ENCODE results near the gene CFAP221. TPM values are rescaled to one million over a fixed set of nuclear protein-coding genes. Genes with fewer than 3 reads are reported as not detected.
"Not testable (repeated sequence)": the region's sequence is repeated elsewhere in the genome, so short reads cannot be mapped to it uniquely, and the experiment has no call there.

The CFAP221 gene
- total RNA-seq, 4 donors from 2014 or later = 0.48 TPM; not detected in 3

- no peak overlapping the region for H3K27ac ChIP-seq
- DNase-seq (ENCODE audit: low spot score in 2 of 2) = no peak
- peaks cover 16% of the 10 kb centered on the region for H3K27me3 ChIP-seq
- H3K4me3 ChIP-seq = no peak overlapping the region
- 76% methylated on average over 2 of the region's 2 CpGs for WGBS
- TF ChIP-seq POLR2AphosphoS5 (IDR thresholded peaks at IDR 0.05) = no peak
- TF ChIP-seq, protein P1, sequence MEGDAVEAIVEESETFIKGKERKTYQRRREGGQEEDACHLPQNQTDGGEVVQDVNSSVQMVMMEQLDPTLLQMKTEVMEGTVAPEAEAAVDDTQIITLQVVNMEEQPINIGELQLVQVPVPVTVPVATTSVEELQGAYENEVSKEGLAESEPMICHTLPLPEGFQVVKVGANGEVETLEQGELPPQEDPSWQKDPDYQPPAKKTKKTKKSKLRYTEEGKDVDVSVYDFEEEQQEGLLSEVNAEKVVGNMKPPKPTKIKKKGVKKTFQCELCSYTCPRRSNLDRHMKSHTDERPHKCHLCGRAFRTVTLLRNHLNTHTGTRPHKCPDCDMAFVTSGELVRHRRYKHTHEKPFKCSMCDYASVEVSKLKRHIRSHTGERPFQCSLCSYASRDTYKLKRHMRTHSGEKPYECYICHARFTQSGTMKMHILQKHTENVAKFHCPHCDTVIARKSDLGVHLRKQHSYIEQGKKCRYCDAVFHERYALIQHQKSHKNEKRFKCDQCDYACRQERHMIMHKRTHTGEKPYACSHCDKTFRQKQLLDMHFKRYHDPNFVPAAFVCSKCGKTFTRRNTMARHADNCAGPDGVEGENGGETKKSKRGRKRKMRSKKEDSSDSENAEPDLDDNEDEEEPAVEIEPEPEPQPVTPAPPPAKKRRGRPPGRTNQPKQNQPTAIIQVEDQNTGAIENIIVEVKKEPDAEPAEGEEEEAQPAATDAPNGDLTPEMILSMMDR (IDR thresholded peaks at IDR 0.05) = no peak
- no peak for TF ChIP-seq EP300 (IDR thresholded peaks at IDR 0.05)
- no peak for TF ChIP-seq POLR2A (IDR thresholded peaks at IDR 0.05)
- H3K4me1 ChIP-seq = no peaks in the 10 kb centered on the region
- no peaks in the 10 kb centered on the region for H3K36me3 ChIP-seq
- peaks cover 12% of the 10 kb centered on the region for H3K9me3 ChIP-seq
Observed at GRCh38 chr2:119609337-119609736, 65.1 kb downstream of the CFAP221 start.

GRCh38 chr2:119614140-119614539 is 69.9 kb downstream of the CFAP221 start:
- Histone ChIP-seq H3K9me3 (peaks cover 12% of the 10 kb centered on the region), H3K27me3 (peaks cover 20% of the 10 kb centered on the region)
- not testable (repeated sequence) for H3K27ac ChIP-seq; DNase-seq (ENCODE audit: low spot score in 2 of 2); H3K4me1 ChIP-seq; H3K4me3 ChIP-seq; H3K36me3 ChIP-seq

DNA sequence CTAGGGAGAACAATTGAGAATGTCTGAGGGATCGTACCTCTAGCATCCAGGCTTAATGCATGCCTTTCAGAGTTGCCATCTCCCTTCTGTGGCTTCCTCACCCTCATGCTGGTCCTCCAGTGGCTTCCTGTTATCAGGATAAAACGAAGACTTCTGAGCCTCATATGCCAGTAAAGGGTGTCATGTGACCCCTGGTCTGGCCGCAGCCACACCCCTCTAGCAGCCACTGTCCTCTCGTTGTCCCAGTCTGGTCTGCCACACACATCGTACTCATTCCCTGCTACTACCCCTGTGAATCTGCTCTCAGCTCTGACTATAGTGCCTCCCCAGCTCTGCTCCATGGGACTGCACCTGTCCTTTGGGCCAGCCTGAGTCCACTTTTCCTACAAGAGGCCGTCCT is 72.2 kb downstream of the CFAP221 start:
- Histone ChIP-seq H3K27me3 (peaks cover 16% of the 10 kb centered on the region), H3K9me3 (peaks cover 12% of the 10 kb centered on the region), H3K4me1 (no peaks in the 10 kb centered on the region), H3K27ac (no peak overlapping the region), H3K4me3 (no peak overlapping the region), H3K36me3 (no peaks in the 10 kb centered on the region)
- TF ChIP-seq EP300 (IDR thresholded peaks at IDR 0.05) (no peak), POLR2A (IDR thresholded peaks at IDR 0.05) (no peak), POLR2AphosphoS5 (IDR thresholded peaks at IDR 0.05) (no peak)
- TF ChIP-seq, protein P1 (IDR thresholded peaks at IDR 0.05) = no peak
- 82% methylated on average over 6 of the region's 6 CpGs for WGBS
- DNase-seq (ENCODE audit: low spot score in 2 of 2) = no peak

DNA sequence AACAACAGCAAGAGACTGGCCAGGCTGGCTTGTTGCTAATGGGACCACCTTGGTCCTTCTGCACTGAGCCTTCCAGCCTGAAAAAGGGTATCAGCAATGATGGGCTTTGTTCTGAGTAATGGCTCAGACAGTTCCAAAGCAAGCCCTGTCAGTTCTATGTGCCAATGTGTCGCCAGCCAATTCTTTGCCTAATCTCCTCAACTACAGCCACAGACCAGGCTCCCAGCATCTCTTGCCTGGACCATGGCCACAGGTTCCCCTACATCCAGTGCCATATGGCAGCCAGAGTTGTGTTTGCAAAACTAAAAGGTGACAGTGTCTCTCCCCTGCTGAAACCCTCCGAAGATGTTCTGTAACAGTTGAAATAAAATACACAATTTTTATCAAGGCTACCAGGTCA is 73.2 kb downstream of the CFAP221 start:
- no peak for DNase-seq (ENCODE audit: low spot score in 2 of 2)
- Histone ChIP-seq H3K9me3 (peaks cover 12% of the 10 kb centered on the region), H3K4me1 (no peaks in the 10 kb centered on the region), H3K27ac (no peak overlapping the region), H3K36me3 (no peaks in the 10 kb centered on the region), H3K27me3 (peaks cover 16% of the 10 kb centered on the region), H3K4me3 (no peak overlapping the region)
- TF ChIP-seq POLR2AphosphoS5 (IDR thresholded peaks at IDR 0.05) (no peak), POLR2A (IDR thresholded peaks at IDR 0.05) (no peak), EP300 (IDR thresholded peaks at IDR 0.05) (no peak)
- TF ChIP-seq, protein P1 (IDR thresholded peaks at IDR 0.05) = no peak
- WGBS = 84% methylated on average over 2 of the region's 2 CpGs

- H3K27me3 ChIP-seq = peaks cover 16% of the 10 kb centered on the region
- H3K4me3 ChIP-seq; H3K9me3 ChIP-seq; H3K36me3 ChIP-seq; H3K4me1 ChIP-seq; DNase-seq (ENCODE audit: low spot score in 2 of 2); H3K27ac ChIP-seq: not testable (repeated sequence)
- WGBS = 38% methylated on average over 2 of the region's 7 CpGs
Observed at GRCh38 chr2:119618725-119619124, 74.5 kb downstream of the CFAP221 start.

GRCh38 chr2:119625226-119625625 is 81.0 kb downstream of the CFAP221 start:
- H3K4me3 ChIP-seq = no peak overlapping the region
- no peaks in the 10 kb centered on the region for H3K27me3 ChIP-seq
- no peak overlapping the region for H3K27ac ChIP-seq
- WGBS = 92% methylated on average over 3 of the region's 3 CpGs
- H3K36me3 ChIP-seq = no peaks in the 10 kb centered on the region
- TF ChIP-seq, protein P1 (IDR thresholded peaks at IDR 0.05) = no peak
- TF ChIP-seq POLR2AphosphoS5 (IDR thresholded peaks at IDR 0.05) (no peak), EP300 (IDR thresholded peaks at IDR 0.05) (no peak), POLR2A (IDR thresholded peaks at IDR 0.05) (no peak)
- DNase-seq (ENCODE audit: low spot score in 2 of 2) = no peak
- H3K4me1 ChIP-seq = no peaks in the 10 kb centered on the region
- H3K9me3 ChIP-seq = no peaks in the 10 kb centered on the region
